Measurements from ENCODE around the gene SLC38A2. TPM values are rescaled to one million over a fixed set of nuclear protein-coding genes. Genes with fewer than 3 reads are reported as not detected.

Gene SLC38A2
- total RNA-seq, 4 donors from 2014 or later = 379 to 669 (median 479) TPM

DNA sequence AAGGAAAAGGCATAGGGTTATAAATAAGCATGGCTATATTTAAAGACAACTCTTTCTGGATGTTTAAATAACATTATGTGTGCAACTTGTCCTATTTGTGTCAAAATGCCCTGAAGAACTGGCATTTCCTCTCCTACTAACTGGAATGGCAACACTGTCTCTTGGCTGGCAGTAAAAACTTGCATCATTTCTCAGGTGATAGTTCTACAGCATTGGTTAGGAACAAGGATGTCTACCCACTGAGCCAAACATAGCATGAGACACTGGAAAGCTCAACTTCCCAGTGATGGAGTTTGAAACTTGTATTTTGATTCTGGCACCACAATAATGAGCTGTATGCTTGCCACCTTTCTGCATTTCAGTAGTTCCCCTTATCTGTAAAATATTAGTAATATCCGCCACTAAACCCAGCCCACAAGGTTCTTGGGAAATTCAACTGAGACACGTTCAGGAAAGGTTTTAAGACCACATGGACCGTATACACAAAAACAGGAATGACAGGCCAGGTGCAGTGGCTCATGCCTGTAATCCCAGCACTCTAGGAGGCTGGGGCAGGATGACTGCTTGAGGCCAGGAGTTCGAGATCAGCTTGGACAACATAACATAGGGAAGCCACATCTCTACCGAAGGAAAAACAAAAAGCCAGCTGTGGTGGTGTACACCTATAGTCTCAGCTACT lies 5.1 kb downstream of the SLC38A2 start:
- ATAC-seq (ENCODE audit: low FRiP score) = no peak

DNA sequence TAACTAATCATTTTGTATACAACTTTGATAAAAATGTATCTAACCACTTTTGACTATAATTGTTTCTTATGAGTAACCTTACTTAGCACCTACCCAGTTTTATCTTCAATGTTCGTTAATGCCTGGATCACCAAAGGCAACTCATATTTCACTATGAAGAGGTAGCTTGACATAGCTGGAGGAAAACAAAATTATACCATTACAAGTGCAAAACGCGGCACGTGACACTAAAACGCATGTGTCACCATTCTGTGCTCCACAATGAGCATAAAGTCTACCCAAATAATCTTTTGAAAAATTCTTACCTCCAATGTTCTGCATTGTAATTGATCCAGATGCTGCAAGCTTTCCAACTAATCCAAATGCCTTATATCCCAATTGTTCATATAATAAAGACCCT lies 5.8 kb downstream of the SLC38A2 start:
- DNase-seq (ENCODE audit: low spot score) = no peak
- ATAC-seq (ENCODE audit: low FRiP score) = no peak
- TF ChIP-seq, protein P1, sequence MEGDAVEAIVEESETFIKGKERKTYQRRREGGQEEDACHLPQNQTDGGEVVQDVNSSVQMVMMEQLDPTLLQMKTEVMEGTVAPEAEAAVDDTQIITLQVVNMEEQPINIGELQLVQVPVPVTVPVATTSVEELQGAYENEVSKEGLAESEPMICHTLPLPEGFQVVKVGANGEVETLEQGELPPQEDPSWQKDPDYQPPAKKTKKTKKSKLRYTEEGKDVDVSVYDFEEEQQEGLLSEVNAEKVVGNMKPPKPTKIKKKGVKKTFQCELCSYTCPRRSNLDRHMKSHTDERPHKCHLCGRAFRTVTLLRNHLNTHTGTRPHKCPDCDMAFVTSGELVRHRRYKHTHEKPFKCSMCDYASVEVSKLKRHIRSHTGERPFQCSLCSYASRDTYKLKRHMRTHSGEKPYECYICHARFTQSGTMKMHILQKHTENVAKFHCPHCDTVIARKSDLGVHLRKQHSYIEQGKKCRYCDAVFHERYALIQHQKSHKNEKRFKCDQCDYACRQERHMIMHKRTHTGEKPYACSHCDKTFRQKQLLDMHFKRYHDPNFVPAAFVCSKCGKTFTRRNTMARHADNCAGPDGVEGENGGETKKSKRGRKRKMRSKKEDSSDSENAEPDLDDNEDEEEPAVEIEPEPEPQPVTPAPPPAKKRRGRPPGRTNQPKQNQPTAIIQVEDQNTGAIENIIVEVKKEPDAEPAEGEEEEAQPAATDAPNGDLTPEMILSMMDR (IDR thresholded peaks at IDR 0.05) = no peak

More for the DNA sequence above, 5.1 kb downstream of the SLC38A2 start:
- no peak for DNase-seq (ENCODE audit: low spot score)
- TF ChIP-seq, protein P1 (IDR thresholded peaks at IDR 0.05) = no peak

DNA sequence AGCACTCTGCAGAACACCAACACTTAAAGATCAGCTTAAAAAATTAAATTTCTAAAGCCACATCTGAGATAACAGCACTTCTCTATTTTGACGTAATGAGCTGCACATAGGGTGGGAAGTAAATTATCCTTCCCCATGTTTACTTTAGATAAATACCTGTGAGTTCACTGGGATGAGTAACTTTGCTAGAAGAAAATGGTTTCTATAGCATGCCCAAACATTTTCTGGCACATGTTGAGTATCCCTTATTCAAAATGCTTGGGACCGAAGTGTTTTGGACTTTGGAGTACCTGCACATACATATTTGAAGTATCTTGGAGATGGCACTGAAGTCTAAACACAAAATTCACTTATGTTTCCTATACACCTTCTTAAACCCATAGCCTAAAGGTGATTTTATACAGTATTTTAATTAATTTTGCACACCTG lies 6.6 kb downstream of the SLC38A2 start:
- no peak for DNase-seq (ENCODE audit: low spot score)
- ATAC-seq (ENCODE audit: low FRiP score) = no peak
- TF ChIP-seq, protein P1 (IDR thresholded peaks at IDR 0.05) = no peak

DNA sequence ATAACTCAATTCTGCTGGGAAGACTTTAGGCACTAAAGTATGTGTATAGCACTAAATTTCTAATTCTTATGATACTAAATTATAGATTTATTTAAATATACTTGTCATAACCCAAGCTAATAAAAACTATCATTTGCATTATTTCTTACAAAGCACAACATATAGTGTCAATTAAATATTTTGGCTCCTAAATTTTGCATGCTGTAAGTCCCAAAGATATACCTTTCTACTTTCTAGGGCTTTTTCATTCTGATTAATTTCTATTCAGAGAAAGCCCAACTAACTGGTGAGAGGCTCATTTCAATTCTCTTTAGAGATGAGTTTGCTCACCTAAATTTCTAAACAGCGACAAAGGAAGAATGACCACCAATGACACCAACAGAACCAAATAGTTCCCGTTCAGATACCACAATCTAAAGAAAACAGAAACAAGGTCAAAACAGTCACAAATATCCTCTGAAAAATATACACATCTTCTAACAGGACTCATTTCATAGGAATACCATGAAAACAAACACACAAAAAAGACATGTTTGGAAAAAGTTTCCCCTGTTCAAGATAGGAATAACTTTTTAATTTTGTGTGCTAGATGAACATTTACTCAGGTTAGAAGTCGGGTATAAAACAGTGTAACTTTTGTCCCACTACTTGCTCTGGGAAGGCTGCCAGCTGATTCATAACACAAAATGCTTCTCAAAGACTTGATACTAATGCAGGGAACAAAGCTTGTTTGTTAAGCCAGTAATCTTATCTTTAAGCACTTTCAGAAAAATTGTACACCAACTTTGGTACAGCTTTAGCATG lies 7.6 kb downstream of the SLC38A2 start:
- ATAC-seq (ENCODE audit: low FRiP score) (no peak), DNase-seq (ENCODE audit: low spot score) (no peak)
- TF ChIP-seq, protein P1 (IDR thresholded peaks at IDR 0.05) = no peak

DNA sequence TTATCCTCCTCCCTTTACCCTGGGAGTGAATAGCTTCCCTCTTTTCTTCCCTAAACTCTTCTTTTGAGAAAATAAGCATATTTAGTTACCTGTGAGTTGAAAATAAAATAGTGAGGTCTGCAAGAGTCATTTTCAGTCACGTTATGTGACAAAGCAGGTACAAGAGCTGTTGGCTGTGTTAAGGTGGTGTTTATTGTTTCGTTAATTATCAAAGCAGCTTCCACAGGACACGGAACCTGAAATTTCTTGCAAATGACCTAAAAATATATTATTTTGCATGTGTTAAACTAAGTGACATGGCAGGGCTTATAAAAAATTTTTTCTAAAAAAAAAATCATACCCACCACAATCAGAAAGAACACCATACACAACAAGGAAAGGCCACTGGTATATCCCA lies 8.3 kb downstream of the SLC38A2 start:
- TF ChIP-seq, protein P1 (IDR thresholded peaks at IDR 0.05) = no peak
- ATAC-seq (ENCODE audit: low FRiP score) (no peak), DNase-seq (ENCODE audit: low spot score) (no peak)

DNA sequence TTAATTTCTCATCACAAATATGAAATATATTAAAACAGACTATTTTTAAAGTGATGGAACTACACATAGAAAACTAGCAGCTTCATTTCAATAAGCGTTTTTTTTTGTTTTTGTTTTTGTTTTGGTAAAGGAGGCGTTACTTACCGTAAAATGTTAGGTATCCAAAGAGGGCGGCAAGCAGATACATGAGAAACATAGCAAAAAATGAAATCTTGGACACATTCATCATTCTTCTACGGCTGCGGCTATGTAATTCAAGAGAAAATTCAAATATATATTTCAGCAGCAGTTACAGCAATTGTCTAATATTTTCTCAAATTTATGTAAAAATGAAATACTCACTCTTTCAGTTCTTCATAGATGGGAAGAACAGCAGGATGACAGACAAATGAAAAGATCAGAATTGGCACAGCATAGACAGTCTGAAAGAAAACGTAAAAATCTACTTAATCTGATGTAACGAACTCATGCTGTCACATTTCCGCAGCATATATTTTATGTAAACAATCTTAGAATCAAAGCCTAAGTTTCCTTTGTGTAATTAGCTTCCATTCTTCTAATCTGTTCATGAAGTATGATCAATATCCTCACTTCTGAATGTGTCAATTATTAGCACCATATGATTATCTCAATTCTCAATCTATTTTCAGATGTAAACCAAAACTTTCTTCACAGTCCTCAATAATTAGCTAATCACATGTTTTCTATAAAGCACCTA lies 8.8 kb downstream of the SLC38A2 start:
- ATAC-seq (ENCODE audit: low FRiP score) = no peak
- DNase-seq (ENCODE audit: low spot score) = no peak

More for the DNA sequence above, 8.8 kb downstream of the SLC38A2 start:
- TF ChIP-seq, protein P1 (IDR thresholded peaks at IDR 0.05) = no peak

Data from omental fat pad (tissue), 4 donors.